Measurements from ENCODE around the gene TOR2A. TPM values are rescaled to one million over a fixed set of nuclear protein-coding genes. Genes with fewer than 3 reads are reported as not detected.

The TOR2A gene
- total and polyA plus RNA-seq, 9 donors, result 3.7 to 10.0 (median 9.2) TPM

GRCh38 chr9:127744398-127745110, 9.5 kb upstream of the TOR2A start:
- WGBS (ENCODE audit: insufficient coverage), result 92% methylated on average over 13 of the region's 19 CpGs
- Histone ChIP-seq H3K4me1 (ENCODE audit: control insufficient read depth, insufficient read depth, low read length) (peaks cover 6% of the 10 kb centered on the region), H3K4me3 (ENCODE audit: low read length) (no peak overlapping the region), H3K9me3 (replicated peaks; ENCODE audit: control insufficient read depth, low read depth, low read length) (no peaks in the 10 kb centered on the region), H3K27ac (ENCODE audit: low read length) (no peak overlapping the region), H3K27me3 (ENCODE audit: control insufficient read depth, insufficient read depth, low read length) (no peaks in the 10 kb centered on the region), H3K36me3 (ENCODE audit: control insufficient read depth, insufficient read depth, low read length) (peaks cover 43% of the 10 kb centered on the region)
- no peak for DNase-seq

- WGBS (ENCODE audit: insufficient coverage), result 25% methylated on average over 32 of the region's 33 CpGs
- Histone ChIP-seq H3K4me3 (ENCODE audit: low read length) (no peak overlapping the region), H3K36me3 (ENCODE audit: control insufficient read depth, insufficient read depth, low read length) (peaks cover 30% of the 10 kb centered on the region), H3K27ac (ENCODE audit: low read length) (no peak overlapping the region), H3K27me3 (ENCODE audit: control insufficient read depth, insufficient read depth, low read length) (no peaks in the 10 kb centered on the region), H3K4me1 (ENCODE audit: control insufficient read depth, insufficient read depth, low read length) (peaks cover 6% of the 10 kb centered on the region), H3K9me3 (replicated peaks; ENCODE audit: control insufficient read depth, low read depth, low read length) (no peaks in the 10 kb centered on the region)
- DNase-seq, result peak; percentile 63
These were observed 7.5 kb upstream of the TOR2A start for GRCh38 chr9:127742435-127743088.

GRCh38 chr9:127741831-127742434, 6.8 kb upstream of the TOR2A start:
- Histone ChIP-seq H3K4me3 (ENCODE audit: low read length) (no peak overlapping the region), H3K36me3 (ENCODE audit: control insufficient read depth, insufficient read depth, low read length) (peaks cover 29% of the 10 kb centered on the region), H3K4me1 (ENCODE audit: control insufficient read depth, insufficient read depth, low read length) (peaks cover 6% of the 10 kb centered on the region), H3K9me3 (replicated peaks; ENCODE audit: control insufficient read depth, low read depth, low read length) (no peaks in the 10 kb centered on the region), H3K27ac (ENCODE audit: low read length) (no peak overlapping the region), H3K27me3 (ENCODE audit: control insufficient read depth, insufficient read depth, low read length) (no peaks in the 10 kb centered on the region)
- DNase-seq, result peak; percentile 72
- 34% methylated on average over 35 of the region's 38 CpGs for WGBS (ENCODE audit: insufficient coverage)

GRCh38 chr9:127739614-127740330, 4.7 kb upstream of the TOR2A start:
- Histone ChIP-seq H3K4me3 (ENCODE audit: low read length) (no peak overlapping the region), H3K9me3 (replicated peaks; ENCODE audit: control insufficient read depth, low read depth, low read length) (no peaks in the 10 kb centered on the region), H3K27me3 (ENCODE audit: control insufficient read depth, insufficient read depth, low read length) (no peaks in the 10 kb centered on the region), H3K36me3 (ENCODE audit: control insufficient read depth, insufficient read depth, low read length) (peaks cover 20% of the 10 kb centered on the region), H3K27ac (ENCODE audit: low read length) (no peak overlapping the region), H3K4me1 (ENCODE audit: control insufficient read depth, insufficient read depth, low read length) (peaks cover 12% of the 10 kb centered on the region)
- WGBS (ENCODE audit: insufficient coverage), result 81% methylated on average over 17 of the region's 19 CpGs
- no peak for DNase-seq

- Histone ChIP-seq H3K9me3 (replicated peaks; ENCODE audit: control insufficient read depth, low read depth, low read length) (no peaks in the 10 kb centered on the region), H3K4me1 (ENCODE audit: control insufficient read depth, insufficient read depth, low read length) (peaks cover 20% of the 10 kb centered on the region), H3K36me3 (ENCODE audit: control insufficient read depth, insufficient read depth, low read length) (peaks cover 19% of the 10 kb centered on the region), H3K27me3 (ENCODE audit: control insufficient read depth, insufficient read depth, low read length) (no peaks in the 10 kb centered on the region), H3K27ac (ENCODE audit: low read length) (no peak overlapping the region), H3K4me3 (ENCODE audit: low read length) (no peak overlapping the region)
- no peak for DNase-seq
- 85% methylated on average over 11 of the region's 13 CpGs for WGBS (ENCODE audit: insufficient coverage)
These were observed 3.6 kb upstream of the TOR2A start for GRCh38 chr9:127738666-127739065.

- DNase-seq, result no peak
- Histone ChIP-seq H3K27ac (ENCODE audit: low read length) (peak overlapping the region; percentile 94), H3K27me3 (ENCODE audit: control insufficient read depth, insufficient read depth, low read length) (no peaks in the 10 kb centered on the region), H3K9me3 (replicated peaks; ENCODE audit: control insufficient read depth, low read depth, low read length) (no peaks in the 10 kb centered on the region), H3K4me3 (ENCODE audit: low read length) (no peak overlapping the region), H3K4me1 (ENCODE audit: control insufficient read depth, insufficient read depth, low read length) (peaks cover 14% of the 10 kb centered on the region), H3K36me3 (ENCODE audit: control insufficient read depth, insufficient read depth, low read length) (peaks cover 42% of the 10 kb centered on the region)
- 38% methylated on average over 10 of the region's 15 CpGs for WGBS (ENCODE audit: insufficient coverage)
These were observed 564 bp upstream of the TOR2A start for GRCh38 chr9:127735530-127736185.

- Histone ChIP-seq H3K27me3 (ENCODE audit: control insufficient read depth, insufficient read depth, low read length) (no peaks in the 10 kb centered on the region), H3K27ac (ENCODE audit: low read length) (peak overlapping the region; percentile 93), H3K4me3 (ENCODE audit: low read length) (peak overlapping the region; percentile 71), H3K36me3 (ENCODE audit: control insufficient read depth, insufficient read depth, low read length) (peaks cover 37% of the 10 kb centered on the region), H3K4me1 (ENCODE audit: control insufficient read depth, insufficient read depth, low read length) (peaks cover 14% of the 10 kb centered on the region), H3K9me3 (replicated peaks; ENCODE audit: control insufficient read depth, low read depth, low read length) (no peaks in the 10 kb centered on the region)
- DNase-seq, result no peak
- WGBS (ENCODE audit: insufficient coverage), result 34% methylated on average over 22 of the region's 22 CpGs
These were observed 797 bp downstream of the TOR2A start for GRCh38 chr9:127734247-127734746.

- Histone ChIP-seq H3K27ac (ENCODE audit: low read length) (no peak overlapping the region), H3K9me3 (replicated peaks; ENCODE audit: control insufficient read depth, low read depth, low read length) (no peaks in the 10 kb centered on the region), H3K4me3 (ENCODE audit: low read length) (no peak overlapping the region), H3K27me3 (ENCODE audit: control insufficient read depth, insufficient read depth, low read length) (no peaks in the 10 kb centered on the region), H3K36me3 (ENCODE audit: control insufficient read depth, insufficient read depth, low read length) (peaks cover 34% of the 10 kb centered on the region), H3K4me1 (ENCODE audit: control insufficient read depth, insufficient read depth, low read length) (peaks cover 14% of the 10 kb centered on the region)
- WGBS (ENCODE audit: insufficient coverage), result 100% methylated on average over 1 of the region's 2 CpGs
- no peak for DNase-seq
These were observed 1.5 kb downstream of the TOR2A start for GRCh38 chr9:127733614-127734013.

- 88% methylated on average over 21 of the region's 21 CpGs for WGBS (ENCODE audit: insufficient coverage)
- no peak for DNase-seq
These were observed 2.6 kb downstream of the TOR2A start for GRCh38 chr9:127732444-127732843.

More at GRCh38 chr9:127732444-127732843, 2.6 kb downstream of the TOR2A start:
- H3K4me3 ChIP-seq (ENCODE audit: low read length), result no peak overlapping the region
- no peak overlapping the region for H3K27ac ChIP-seq (ENCODE audit: low read length)
- H3K27me3 ChIP-seq (ENCODE audit: control insufficient read depth, insufficient read depth, low read length), result no peaks in the 10 kb centered on the region
- H3K9me3 ChIP-seq (replicated peaks; ENCODE audit: control insufficient read depth, low read depth, low read length), result no peaks in the 10 kb centered on the region
- peaks cover 31% of the 10 kb centered on the region for H3K36me3 ChIP-seq (ENCODE audit: control insufficient read depth, insufficient read depth, low read length)
- peaks cover 14% of the 10 kb centered on the region for H3K4me1 ChIP-seq (ENCODE audit: control insufficient read depth, insufficient read depth, low read length)

Measured in muscle of leg (tissue), 11 donors.